HPDE6-E6E7 (cell line): Measurements from ENCODE around the gene AAK1.
"Not testable (repeated sequence)": the region's sequence is repeated elsewhere in the genome, so short reads cannot be mapped to it uniquely, and the experiment has no call there.

Experiments used
- DNase-seq: peaks from one replicate; pipeline ENCODE4 v3.0.0; 2011; ENCODE audit warnings: missing footprints; ENCODE audit errors: extremely low spot score

AAK1 gene

GRCh38 chr2:69659941-69660483, 16.5 kb upstream of the AAK1 start:
- DNase-seq: no peak

DNA sequence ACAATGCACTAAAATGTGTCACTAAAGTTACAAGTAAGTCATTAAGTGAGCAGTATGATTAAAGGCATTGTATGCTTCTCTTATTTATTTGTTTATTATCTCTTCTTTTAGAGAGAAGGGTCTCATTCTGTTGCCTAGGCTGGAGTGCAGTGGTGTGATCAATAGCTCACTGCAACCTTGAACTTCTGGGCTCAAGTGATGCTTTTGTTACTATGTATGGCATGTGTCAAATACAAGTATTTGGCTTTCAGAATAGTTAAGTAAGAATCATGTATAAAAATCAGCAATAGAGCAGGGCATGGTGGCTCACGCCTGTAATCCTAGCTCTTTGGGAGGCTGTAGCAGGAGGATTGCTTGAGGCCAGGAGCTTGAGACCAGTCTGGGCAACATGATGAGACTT, 15.8 kb upstream of the AAK1 start:
- DNase-seq: no peak

DNA sequence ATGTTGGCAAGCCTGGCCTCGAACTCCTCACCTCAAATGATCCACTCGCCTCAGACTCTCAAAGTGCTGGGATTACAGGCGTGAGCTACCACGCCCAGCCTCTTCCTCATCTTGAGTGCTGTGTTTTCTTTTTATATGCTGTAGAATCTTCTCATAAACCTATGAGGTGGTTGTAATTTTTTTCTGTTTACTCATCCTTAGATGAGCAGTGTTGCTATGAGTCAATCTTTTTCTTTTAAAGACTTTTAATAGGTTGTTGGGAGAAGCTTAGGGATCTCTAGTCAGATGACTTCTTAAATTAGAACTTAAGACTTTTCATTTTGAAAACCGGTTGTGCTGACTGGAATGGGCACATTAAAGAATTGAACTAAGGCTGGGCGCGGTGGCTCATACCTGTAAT, 8.7 kb upstream of the AAK1 start:
- DNase-seq: peak; percentile 78

DNA sequence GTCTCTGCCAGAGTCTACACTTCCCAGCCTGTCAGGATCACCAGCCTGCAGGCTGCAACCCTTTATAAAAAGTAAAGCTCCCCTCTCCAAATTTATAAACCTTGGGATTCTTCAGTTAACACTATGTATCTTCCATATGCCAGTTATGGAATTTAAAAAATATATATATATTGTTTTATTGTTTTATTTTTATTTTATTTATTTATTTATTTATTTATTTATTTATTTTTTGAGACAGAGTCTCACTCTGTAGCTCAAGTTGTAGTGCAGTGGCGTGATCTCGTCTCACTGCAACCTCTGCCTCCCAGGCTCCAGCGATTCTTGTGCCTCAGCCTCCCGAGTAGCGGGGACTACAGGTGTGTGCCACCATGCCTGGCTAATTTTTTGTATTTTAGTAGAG, 3.7 kb upstream of the AAK1 start:
- not testable (repeated sequence) for DNase-seq

DNA sequence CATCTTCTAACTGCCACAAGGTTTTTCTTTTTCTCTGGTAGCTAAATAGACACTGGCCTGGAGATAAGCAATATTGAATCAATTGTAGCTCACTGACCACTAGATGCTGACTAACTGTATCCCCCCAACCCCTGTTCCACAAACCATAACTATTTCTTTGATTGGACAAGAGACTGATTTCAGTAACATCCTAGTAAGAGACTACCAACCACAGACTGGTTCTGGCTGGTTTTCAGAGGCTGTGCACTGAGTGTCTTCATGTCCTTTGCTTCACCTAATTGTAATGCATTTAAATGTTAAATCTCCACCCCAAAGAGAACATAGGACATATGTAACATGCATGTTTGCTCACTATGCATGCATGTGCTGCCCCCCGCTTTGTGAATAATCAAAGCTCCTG, 3.2 kb upstream of the AAK1 start:
- DNase-seq: no peak

DNA sequence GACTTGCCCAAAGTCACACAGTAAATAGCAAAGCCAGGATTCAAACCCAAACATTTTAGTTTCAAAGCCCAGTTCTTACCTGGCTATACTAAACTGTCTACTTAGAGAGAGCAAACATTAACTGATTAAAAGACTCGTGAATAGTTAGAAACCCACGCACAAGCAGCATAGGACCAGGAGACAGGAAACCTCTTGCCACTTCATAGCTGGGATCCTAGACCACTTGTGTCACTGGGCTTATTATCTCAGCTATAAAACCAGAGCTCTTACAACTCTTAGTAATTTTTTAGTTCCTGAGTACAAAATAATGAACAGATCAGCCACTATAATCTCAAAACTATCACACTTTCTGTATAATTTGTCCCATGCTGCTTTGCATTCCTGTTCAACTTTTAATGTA, 2.4 kb upstream of the AAK1 start:
- no peak for DNase-seq

DNA sequence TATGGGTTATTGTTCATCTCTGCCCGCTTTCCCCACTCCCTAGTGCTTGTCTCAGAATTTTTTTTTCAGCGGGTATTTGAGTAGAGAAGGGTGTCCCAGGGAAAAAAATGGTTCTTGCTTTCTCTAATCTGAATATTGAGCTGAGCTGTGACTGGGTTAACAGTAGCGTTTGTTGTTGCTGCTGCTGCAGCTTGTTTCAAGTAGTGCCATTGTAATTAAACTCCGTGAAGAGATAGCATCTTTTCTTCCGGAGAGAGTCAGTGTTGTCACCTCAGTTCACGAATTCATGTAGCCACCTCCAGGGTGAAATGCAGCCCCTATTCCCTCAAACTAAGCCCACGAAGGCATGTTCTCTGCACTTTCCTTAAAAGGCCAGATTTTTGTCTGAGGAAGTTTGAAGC, 1.5 kb upstream of the AAK1 start:
- no peak for DNase-seq

DNA sequence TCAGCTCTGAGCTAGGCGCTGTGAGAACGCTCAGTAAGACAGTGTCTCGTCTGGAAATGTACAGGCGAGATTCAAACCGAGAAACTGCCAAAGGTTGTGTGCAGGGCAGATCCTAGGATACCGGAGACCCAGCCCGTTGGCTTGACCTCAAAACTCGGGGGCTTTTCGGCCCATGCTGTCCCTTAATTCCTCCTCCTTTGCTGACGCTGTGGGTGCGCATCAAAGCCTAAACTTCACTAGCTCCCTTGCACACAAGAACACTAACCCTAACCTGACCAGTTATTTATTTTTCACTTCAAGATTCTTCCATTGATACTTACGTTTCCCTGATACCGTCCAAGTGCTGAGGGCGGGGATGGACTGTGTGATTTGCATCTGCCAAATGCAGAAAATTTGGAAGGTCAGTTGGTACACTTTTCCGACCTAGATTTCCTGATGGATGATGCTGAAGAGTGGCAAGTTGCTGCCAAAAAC, 1.0 kb upstream of the AAK1 start:
- no peak for DNase-seq

GRCh38 chr2:69642709-69643601, 584 bp downstream of the AAK1 start:
- peak; percentile 51 for DNase-seq

DNA sequence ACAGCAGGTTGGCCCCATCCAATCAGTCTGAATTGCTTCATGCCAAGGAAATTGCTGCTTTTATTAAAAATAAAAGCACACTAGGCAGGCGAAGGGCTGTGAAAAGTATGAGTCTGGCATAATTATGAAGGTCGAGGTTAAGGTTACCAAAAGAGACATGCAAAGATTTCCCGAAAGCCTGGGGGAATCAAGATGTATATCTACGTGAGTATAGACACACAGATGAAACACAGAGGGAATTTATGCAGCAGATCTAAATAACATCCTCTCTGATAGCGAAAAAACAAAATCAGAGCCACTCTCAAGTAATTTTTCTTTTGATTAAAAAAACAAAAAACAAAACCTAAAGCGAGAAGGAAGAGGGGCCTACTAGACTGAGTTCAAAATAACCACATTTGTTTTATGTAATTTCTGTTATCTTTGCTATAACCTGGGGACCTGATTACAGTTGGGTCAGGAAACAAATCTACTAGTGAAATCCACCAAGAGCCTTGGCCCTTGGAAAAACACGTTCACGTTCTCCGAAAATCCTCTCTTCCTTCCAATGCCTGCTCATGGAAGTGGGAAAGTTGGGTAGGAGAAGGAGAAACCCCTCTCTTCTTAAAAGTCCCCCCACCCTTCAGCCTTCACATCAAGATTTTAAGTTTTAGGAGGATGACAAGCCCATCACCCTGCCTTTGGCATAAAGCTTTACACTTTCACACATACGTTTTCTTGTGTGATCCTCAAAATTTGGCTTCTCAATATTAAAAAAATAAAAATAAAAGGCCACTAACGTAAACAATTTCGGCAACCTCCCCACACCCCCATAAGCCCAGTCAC, 1.4 kb downstream of the AAK1 start:
- DNase-seq: no peak

DNA sequence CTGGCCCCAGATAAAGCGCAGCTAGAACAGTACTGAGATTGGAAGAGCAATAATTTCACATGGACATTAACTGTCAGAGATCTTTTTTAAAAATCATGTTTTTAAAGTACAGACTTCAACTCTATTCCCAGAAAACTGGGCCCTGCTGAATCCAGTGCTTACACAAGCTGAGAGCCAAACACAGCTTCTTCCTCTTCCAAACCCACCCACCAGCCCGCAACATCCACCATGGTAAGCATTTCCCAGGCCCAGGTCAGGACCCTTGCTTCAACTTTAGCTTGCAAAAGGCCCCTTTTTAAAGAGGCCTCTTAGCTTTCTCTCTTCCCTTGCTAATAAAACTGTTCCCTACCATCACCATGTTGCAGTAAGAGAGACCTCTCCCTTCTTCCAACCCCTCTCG, 2.1 kb downstream of the AAK1 start:
- DNase-seq: no peak

DNA sequence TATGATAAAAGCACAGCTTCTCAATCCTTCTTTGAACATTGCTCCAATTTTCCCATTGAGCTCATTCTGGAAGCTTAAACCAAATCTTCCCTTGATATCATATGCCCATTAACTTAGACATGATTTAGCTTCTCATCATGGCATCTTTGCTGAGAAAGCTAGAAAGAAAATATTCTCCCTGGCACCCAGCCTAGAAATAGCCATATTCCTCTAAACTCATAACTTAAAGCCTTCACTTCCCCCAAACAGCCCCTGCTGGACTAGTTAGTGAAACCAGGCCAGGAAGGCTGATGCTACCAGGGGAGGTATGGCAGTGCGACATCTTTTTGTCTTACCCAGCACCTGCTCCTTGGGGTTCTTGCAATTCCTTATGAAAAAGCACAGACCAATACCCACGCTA, 4.3 kb downstream of the AAK1 start:
- DNase-seq: no peak

GRCh38 chr2:69638630-69639029, 4.9 kb downstream of the AAK1 start:
- no peak for DNase-seq

DNA sequence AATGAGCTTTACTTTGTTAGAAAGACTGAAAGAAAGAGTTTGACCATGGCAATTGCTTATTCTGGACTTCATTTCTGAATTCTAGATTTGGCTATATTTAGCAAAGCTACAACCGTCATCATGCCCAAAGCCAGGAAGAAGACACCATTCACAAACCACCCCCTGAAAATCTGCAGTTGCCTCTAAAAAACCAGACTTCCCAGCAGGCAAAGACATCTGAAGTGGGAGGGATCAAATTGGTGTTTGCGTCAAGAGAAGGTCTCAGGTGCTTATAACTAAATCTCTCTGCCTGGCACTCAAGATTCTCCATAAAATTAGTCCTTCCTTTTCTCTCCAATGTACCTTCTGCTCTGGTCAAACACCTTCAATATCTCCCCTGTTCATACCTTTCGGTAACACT, 5.6 kb downstream of the AAK1 start:
- DNase-seq: no peak

GRCh38 chr2:69636395-69636794, 7.1 kb downstream of the AAK1 start:
- DNase-seq: no peak

- no peak for DNase-seq
Observed at GRCh38 chr2:69635432-69635831, 8.1 kb downstream of the AAK1 start.

GRCh38 chr2:69634196-69634821, 9.2 kb downstream of the AAK1 start:
- no peak for DNase-seq

DNA sequence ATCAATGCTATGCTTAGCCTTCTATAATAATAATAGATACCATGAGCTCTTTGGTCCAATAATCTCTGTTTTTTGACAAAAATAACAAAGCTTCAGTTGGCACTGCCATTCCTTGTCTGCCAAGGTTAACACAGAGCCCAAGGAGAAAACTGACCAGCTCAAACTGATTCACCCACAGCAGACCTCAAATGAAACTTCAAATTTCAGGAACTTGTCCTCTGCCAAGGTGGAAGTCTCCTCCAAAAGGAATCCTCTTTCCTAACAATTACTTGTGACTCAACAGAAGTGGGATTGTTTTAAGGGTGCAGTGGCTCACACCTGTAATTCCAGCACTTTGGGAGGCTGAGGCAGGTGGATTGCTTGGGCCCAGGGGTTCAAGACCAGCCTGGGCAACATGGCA, 12.1 kb downstream of the AAK1 start:
- no peak for DNase-seq

GRCh38 chr2:69629921-69630608, 13.5 kb downstream of the AAK1 start:
- DNase-seq: no peak

GRCh38 chr2:69628325-69629021, 15.1 kb downstream of the AAK1 start:
- no peak for DNase-seq
